NOMO-1 treated with dmso at 0.1 percent for 144 hours (cell line): ENCODE data around the gene UFSP1.
A peak's percentile ranks its signal among the peaks of the same experiment; 100 is the strongest.
"Not testable (repeated sequence)": the region's sequence is repeated elsewhere in the genome, so short reads cannot be mapped to it uniquely, and the experiment has no call there.

Experiments used
- DNase-seq: peaks from one replicate; lab custom pipeline; 2025; ENCODE audit not compliant: unreplicated experiment; lab: John Stamatoyannopoulos, UW

The UFSP1 gene

DNA sequence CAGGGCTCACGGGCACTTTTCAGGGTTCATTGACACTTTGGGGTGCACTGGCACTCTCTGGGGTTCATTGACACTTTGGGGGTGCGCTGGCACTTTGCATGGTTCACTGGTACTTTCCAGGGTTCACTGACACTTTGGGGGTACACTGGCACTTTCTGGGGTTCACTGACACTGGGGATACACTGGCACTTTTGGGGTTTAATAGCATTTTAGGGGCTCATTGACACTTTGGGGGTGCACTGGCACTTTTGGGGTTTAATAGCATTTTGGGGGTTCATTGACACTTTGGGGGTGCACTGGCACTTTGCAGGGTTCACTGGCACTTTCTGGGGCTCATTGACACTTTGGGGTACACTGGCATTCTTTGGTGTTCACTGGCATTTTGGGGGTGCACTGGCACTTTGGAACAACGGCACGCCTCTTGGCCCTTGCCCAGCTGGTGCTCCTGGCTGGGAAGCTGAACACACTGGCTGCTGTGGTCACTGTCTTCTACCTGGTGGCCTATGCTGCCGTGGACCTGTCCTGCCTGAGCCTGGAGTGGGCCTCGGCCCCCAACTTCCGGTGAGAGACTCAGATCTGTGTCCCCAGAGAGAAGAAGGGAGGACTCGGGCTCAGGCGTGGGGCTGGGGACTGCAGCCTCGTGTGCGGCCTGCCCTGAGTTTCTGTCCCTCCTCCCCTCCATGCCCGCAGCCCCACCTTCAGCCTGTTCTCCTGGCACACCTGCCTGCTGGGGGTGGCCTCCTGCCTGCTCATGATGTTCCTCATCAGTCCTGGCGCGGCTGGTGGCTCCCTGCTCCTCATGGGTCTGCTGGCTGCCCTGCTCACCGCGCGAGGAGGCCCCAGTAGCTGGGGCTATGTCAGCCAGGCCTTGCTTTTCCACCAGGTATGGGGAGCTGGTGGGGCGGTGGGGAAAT lies 28.6 kb downstream of the UFSP1 start:
- no peak for DNase-seq

GRCh38 chr7:100859856-100860255 lies 29.7 kb downstream of the UFSP1 start:
- DNase-seq, result no peak

DNA sequence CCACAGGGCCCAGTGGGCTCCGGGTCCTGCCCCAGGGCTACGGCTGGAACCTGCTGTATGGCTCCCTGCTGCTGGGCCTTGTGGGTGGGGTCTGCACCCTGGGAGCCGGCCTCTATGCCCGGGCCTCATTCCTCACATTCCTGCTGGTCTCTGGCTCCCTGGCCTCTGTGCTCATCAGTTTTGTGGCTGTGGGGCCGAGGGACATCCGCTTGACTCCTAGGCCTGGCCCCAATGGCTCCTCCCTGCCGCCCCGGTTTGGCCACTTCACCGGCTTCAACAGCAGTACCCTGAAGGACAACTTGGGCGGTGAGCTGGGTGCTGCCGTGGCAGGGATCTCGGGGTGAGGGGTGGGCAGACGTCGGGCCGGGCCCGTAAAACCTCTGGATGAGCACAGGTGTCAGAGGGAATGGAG lies 32.6 kb downstream of the UFSP1 start:
- no peak for DNase-seq

DNA sequence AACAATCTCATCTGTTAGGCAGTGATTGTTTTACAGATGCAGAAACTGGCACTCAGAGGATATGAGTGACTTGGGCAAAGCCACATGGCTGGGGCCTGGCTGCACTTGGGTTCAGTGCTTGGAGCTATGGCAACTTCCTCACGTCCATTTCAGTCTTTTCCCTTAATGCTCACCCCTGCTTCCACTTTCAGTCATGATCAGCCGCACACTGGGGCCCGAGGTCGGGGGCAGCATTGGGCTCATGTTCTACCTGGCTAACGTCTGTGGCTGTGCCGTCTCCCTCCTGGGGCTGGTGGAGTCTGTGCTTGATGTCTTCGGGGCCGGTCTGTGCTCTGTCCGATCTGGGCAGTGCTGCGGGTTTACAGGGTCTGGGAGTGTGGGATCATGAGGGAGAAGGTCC lies 34.0 kb downstream of the UFSP1 start:
- no peak for DNase-seq

GRCh38 chr7:100854899-100855298 lies 34.6 kb downstream of the UFSP1 start:
- DNase-seq, result not testable (repeated sequence)

GRCh38 chr7:100854146-100854895 lies 35.2 kb downstream of the UFSP1 start:
- no peak for DNase-seq

GRCh38 chr7:100852048-100852872 lies 37.3 kb downstream of the UFSP1 start, which contains the start of gene SLC12A9:
TSS of gene SLC12A9 (plus strand) at chr7:100852713. CDS start at chr7:100854198, 1,485 bp downstream.
- peak; percentile 95 for DNase-seq

- no peak for DNase-seq
Observed at GRCh38 chr7:100847360-100847759, 42.2 kb downstream of the UFSP1 start.

DNA sequence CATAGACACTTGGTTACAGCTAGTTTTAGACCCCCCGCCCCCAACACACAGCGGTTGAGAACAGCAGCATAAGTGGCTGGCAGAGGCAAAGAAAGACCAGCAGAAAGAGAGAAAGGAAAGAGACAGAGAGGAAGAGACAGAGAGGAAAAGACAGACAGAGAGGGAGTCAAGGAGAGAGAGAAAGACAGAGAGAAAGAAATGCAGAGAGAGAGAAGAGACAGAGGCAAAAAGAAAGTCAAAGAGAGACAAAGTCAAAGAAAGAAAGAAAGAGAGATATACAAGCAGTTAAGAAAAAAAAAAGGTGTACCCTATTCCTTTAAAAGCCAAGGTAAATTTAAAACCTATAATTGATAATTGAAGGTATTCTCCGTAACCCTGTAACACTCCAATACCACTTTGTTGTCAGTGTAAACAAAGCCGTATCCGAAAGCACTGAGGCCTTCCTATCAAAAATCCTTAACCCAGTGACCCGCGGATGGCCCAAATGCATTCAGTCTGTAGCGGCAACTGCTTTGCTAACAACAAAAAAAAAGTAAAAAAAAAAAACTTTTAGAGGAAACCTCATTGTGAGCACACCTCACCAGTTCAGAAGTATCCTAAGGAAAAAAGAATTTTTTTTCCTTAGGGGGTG lies 48.9 kb downstream of the UFSP1 start:
- no peak for DNase-seq

DNA sequence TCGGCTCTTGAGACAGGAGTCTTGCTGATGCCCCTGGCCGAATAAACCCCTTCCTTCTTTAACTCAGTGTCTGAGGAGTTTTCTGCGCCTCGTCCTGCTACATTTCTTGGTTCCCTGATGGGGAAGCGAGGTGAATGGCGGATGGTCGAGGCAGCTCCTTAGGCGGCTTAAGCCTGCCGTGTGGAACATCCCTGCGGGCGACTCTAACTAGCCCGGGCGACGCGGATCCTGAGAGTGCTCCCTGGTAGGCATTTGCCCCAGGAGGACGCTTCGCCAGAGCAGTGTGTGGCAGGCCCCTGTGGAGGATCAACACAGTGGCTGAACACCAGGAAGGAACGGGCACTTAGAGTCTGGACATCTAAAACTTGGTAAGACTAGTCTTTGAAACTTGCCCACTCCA lies 50.2 kb downstream of the UFSP1 start:
- DNase-seq, result no peak
